H1 (cell line): ENCODE results near the gene GPR143. TPM values are rescaled to one million over a fixed set of nuclear protein-coding genes. Genes with fewer than 3 reads are reported as not detected.

Experiments
- CTCF ChIA-PET: fragments of 300-600 bp; sonication (Branson Sonifier 250); formaldehyde crosslinking; loops from one replicate; lab custom pipeline; 2021; ENCODE audit not compliant: partially characterized antibody; lab: Charles Lee
- POLR2A ChIA-PET: fragments of 300-600 bp; sonication (Branson Sonifier 250); formaldehyde crosslinking; loops from one replicate; lab custom pipeline; 2021; ENCODE audit warnings: inconsistent platforms; ENCODE audit not compliant: partially characterized antibody; lab: Charles Lee
- DNase-seq, 2 experiments: peaks; one replicate each; pipeline versions ENCODE4 v3.0.0 to v3.0.0-alpha.2; 2010 to 2022; ENCODE audit warnings: low spot score in 2 of 2, low read depth in 1 of 2, mixed read lengths in 1 of 2
- FAIRE-seq: peaks from 2 replicates; lab custom pipeline; 2011; peaks lifted over from hg19 to GRCh38; lab: Jason Lieb, UNC
- H2AFZ ChIP-seq: 2 replicates; pipeline ENCODE4 v1.8.1; 2012; ENCODE audit warnings: low read length, inconsistent platforms
- H2AK5ac ChIP-seq: 2 replicates; pipeline ENCODE4 v1.6.1; 2013; ENCODE audit warnings: low read depth, low read length
- H2BK120ac ChIP-seq: replicated peaks from 2 replicates; pipeline ENCODE3; 2013; ENCODE audit warnings: low read depth, low read length, inconsistent platforms
- H2BK12ac ChIP-seq: 2 replicates; pipeline ENCODE4 v1.6.1; 2013; ENCODE audit warnings: low read depth, low read length
- H2BK15ac ChIP-seq: 2 replicates; pipeline ENCODE4 v1.6.1; 2013; ENCODE audit warnings: low read length
- H2BK20ac ChIP-seq: 2 replicates; pipeline ENCODE4 v1.6.1; 2013; ENCODE audit warnings: low read length
- H2BK5ac ChIP-seq: 2 replicates; pipeline ENCODE4 v1.6.1; 2013; ENCODE audit warnings: low read depth, low read length
- H3K14ac ChIP-seq: 2 replicates; pipeline ENCODE4 v1.6.1; 2013; ENCODE audit warnings: inconsistent platforms; ENCODE audit not compliant: insufficient read length
- H3K18ac ChIP-seq: 2 replicates; pipeline ENCODE4 v1.6.1; 2013; ENCODE audit warnings: low read length; ENCODE audit errors: extremely low read depth
- H3K23ac ChIP-seq: 2 replicates; pipeline ENCODE4 v1.6.1; 2013; ENCODE audit warnings: inconsistent platforms; ENCODE audit not compliant: insufficient read length
- H3K23me2 ChIP-seq: 2 replicates; pipeline ENCODE4 v1.6.1; 2013; ENCODE audit warnings: low read depth, low read length
- H3K27ac ChIP-seq: 2 replicates; pipeline ENCODE4 v1.6.1; 2011; ENCODE audit warnings: low read depth, low read length, inconsistent platforms
- H3K27me3 ChIP-seq, 4 experiments: replicated peaks in 1 of 4; 1 replicate in 1 of 4; 2 replicates in 3 of 4; pipeline versions ENCODE4 v1.6.1 to v1.8.1; 2011 to 2013; ENCODE audit warnings: low read length in 3 of 4, mild to moderate bottlenecking in 3 of 4, inconsistent platforms in 2 of 4, mixed read lengths in 2 of 4, moderate library complexity in 1 of 4; ENCODE audit not compliant: control insufficient read depth in 3 of 4, insufficient read depth in 3 of 4; ENCODE audit errors: extremely low read depth in 1 of 4
- H3K36me3 ChIP-seq, 4 experiments: 2 replicates each; pipeline versions ENCODE4 v1.6.1 to v1.8.1; 2011 to 2013; ENCODE audit warnings: mild to moderate bottlenecking in 4 of 4, low read length in 3 of 4, moderate library complexity in 2 of 4, control low read depth in 1 of 4, inconsistent platforms in 1 of 4; ENCODE audit not compliant: insufficient read depth in 4 of 4, control insufficient read depth in 2 of 4
- H3K4ac ChIP-seq: replicated peaks from 2 replicates; pipeline ENCODE3; 2013; ENCODE audit warnings: low read length, low read depth, mixed read lengths, inconsistent platforms; ENCODE audit not compliant: insufficient read length
- H3K4me1 ChIP-seq, 4 experiments: replicated peaks in 1 of 4; 1 replicate in 1 of 4; 2 replicates in 3 of 4; pipeline versions ENCODE4 v1.6.1 to v1.8.1; 2011 to 2013; ENCODE audit warnings: low read length in 3 of 4, inconsistent platforms in 2 of 4, mixed read lengths in 1 of 4; ENCODE audit not compliant: insufficient read depth in 4 of 4, control insufficient read depth in 3 of 4
- H3K4me2 ChIP-seq, 2 experiments: 2 replicates each; pipeline versions ENCODE4 v1.6.1 to v1.8.1; 2011 to 2013; ENCODE audit warnings: low read depth in 2 of 2, low read length in 2 of 2, control low read depth in 1 of 2, inconsistent platforms in 1 of 2, mild to moderate bottlenecking in 1 of 2; ENCODE audit not compliant: insufficient read depth in 1 of 2
- H3K4me3 ChIP-seq, 4 experiments: fragments of 200-600, 300-600 bp in 1 of 4; sonication (generic), shearing (Covaris generic), sonication (Bioruptor Twin) in 1 of 4; 2 replicates each; pipeline versions ENCODE4 v1.5.1 to v1.8.1; 2011 to 2016; ENCODE audit warnings: low read length in 4 of 4, low read depth in 3 of 4, control low read depth in 2 of 4, inconsistent platforms in 2 of 4, mild to moderate bottlenecking in 2 of 4, mixed read lengths in 1 of 4, moderate library complexity in 1 of 4; ENCODE audit not compliant: insufficient read depth in 2 of 4; ENCODE audit errors: extremely low read depth in 1 of 4
- H3K56ac ChIP-seq: replicated peaks from 2 replicates; pipeline ENCODE3; 2013; ENCODE audit warnings: low read depth, mild to moderate bottlenecking, mixed read lengths, low read length, inconsistent platforms; ENCODE audit not compliant: insufficient read length
- H3K79me1 ChIP-seq: 2 replicates; pipeline ENCODE4 v1.6.1; 2013; ENCODE audit warnings: low read depth, low read length, control low read depth
- H3K79me2 ChIP-seq, 2 experiments: 2 replicates each; pipeline versions ENCODE4 v1.6.1 to v1.8.1; 2012 to 2013; ENCODE audit warnings: low read length in 2 of 2, mild to moderate bottlenecking in 2 of 2, inconsistent platforms in 1 of 2; ENCODE audit not compliant: insufficient read depth in 2 of 2, control insufficient read depth in 1 of 2
- H3K9ac ChIP-seq, 4 experiments: replicated peaks in 1 of 4; 1 replicate in 1 of 4; 2 replicates in 3 of 4; pipeline versions ENCODE4 v1.6.1 to v1.8.1; 2011 to 2013; ENCODE audit warnings: low read depth in 3 of 4, low read length in 3 of 4, control low read depth in 2 of 4, mild to moderate bottlenecking in 2 of 4, moderate library complexity in 2 of 4, inconsistent platforms in 1 of 4; ENCODE audit errors: extremely low read depth in 1 of 4
- H3K9me3 ChIP-seq, 2 experiments: 2 replicates each; pipeline versions ENCODE4 v1.6.1 to v1.8.1; 2012 to 2013; ENCODE audit warnings: mild to moderate bottlenecking in 2 of 2, moderate library complexity in 2 of 2, control low read depth in 1 of 2, inconsistent platforms in 1 of 2, low read depth in 1 of 2, low read length in 1 of 2, mixed read lengths in 1 of 2; ENCODE audit not compliant: insufficient read depth in 2 of 2
- H4K20me1 ChIP-seq, 2 experiments: replicated peaks in 1 of 2; 2 replicates each; pipeline versions ENCODE3 to v1.8.1; 2011 to 2013; ENCODE audit warnings: inconsistent platforms in 2 of 2, low read length in 2 of 2, mild to moderate bottlenecking in 1 of 2; ENCODE audit not compliant: insufficient read depth in 2 of 2, control insufficient read depth in 1 of 2
- H4K5ac ChIP-seq: 2 replicates; pipeline ENCODE4 v1.6.1; 2013; ENCODE audit warnings: low read length, low read depth, mixed read lengths, inconsistent platforms; ENCODE audit not compliant: insufficient read length
- H4K8ac ChIP-seq: 2 replicates; pipeline ENCODE4 v1.8.0; 2013; ENCODE audit warnings: mild to moderate bottlenecking, moderate library complexity, low read length, inconsistent platforms; ENCODE audit not compliant: insufficient read depth; ENCODE audit errors: extremely low read depth
- H4K91ac ChIP-seq: replicated peaks from 2 replicates; pipeline ENCODE3; 2013; ENCODE audit warnings: low read length, mixed read lengths, inconsistent platforms; ENCODE audit not compliant: insufficient read length
- ATF3 ChIP-seq: IDR thresholded peaks from 2 replicates; pipeline ENCODE4 v1.6.1; 2011; ENCODE audit warnings: low read depth, mild to moderate bottlenecking, low read length; ENCODE audit not compliant: insufficient read depth
- CHD1 ChIP-seq: IDR thresholded peaks from 2 replicates; pipeline ENCODE4 v1.6.1; 2012; ENCODE audit warnings: low read depth, low read length, improper control_type of control experiment
- CHD2 ChIP-seq: IDR thresholded peaks from 2 replicates; pipeline ENCODE4 v1.6.1; 2012; ENCODE audit warnings: low read length, improper control_type of control experiment
- EP300 ChIP-seq, 2 experiments: IDR thresholded peaks; 1 replicate in 1 of 2; 2 replicates in 1 of 2; pipeline ENCODE4 v1.6.1; 2011 to 2012; ENCODE audit warnings: low read depth in 2 of 2, low read length in 2 of 2, mild to moderate bottlenecking in 2 of 2, borderline replicate concordance in 1 of 2, inconsistent platforms in 1 of 2, moderate library complexity in 1 of 2
- MAFK ChIP-seq: IDR thresholded peaks from 2 replicates; pipeline ENCODE4 v1.6.1; 2012; ENCODE audit warnings: low read depth, mild to moderate bottlenecking, improper control_type of control experiment, low read length
- PHF8 ChIP-seq: fragments of 200-600 bp; sonication (generic); conservative IDR thresholded peaks from 2 replicates; pipeline ENCODE4 v1.7.1; 2012; ENCODE audit warnings: low read depth, mild to moderate bottlenecking, inconsistent platforms, low read length, moderate library complexity
- POLR2A ChIP-seq, 2 experiments: IDR thresholded peaks; 1 replicate in 1 of 2; 2 replicates in 1 of 2; pipeline ENCODE4 v1.6.1; 2011; ENCODE audit warnings: low read depth in 2 of 2, low read length in 2 of 2, mild to moderate bottlenecking in 2 of 2; ENCODE audit errors: control extremely low read depth in 1 of 2
- RAD21 ChIP-seq, 2 experiments: IDR thresholded peaks in 1 of 2; conservative IDR thresholded peaks in 1 of 2; 2 replicates each; pipeline ENCODE4 v1.6.1; 2011; ENCODE audit warnings: low read depth in 2 of 2, low read length in 2 of 2, improper control_type of control experiment in 1 of 2, inconsistent platforms in 1 of 2, mild to moderate bottlenecking in 1 of 2, moderate library complexity in 1 of 2
- RNF2 ChIP-seq: fragments of 200-900, 300-1000 bp; sonication (generic); IDR thresholded peaks from 2 replicates; pipeline ENCODE4 v1.7.1; 2016; ENCODE audit warnings: borderline replicate concordance, low read depth, mild to moderate bottlenecking, antibody characterized with exemption, low read length; ENCODE audit not compliant: poor library complexity, severe bottlenecking; ENCODE audit errors: missing control alignments
- SIN3A ChIP-seq, 2 experiments: IDR thresholded peaks in 1 of 2; conservative IDR thresholded peaks in 1 of 2; 2 replicates each; pipeline ENCODE4 v1.6.1; 2011 to 2012; ENCODE audit warnings: low read length in 2 of 2, improper control_type of control experiment in 1 of 2, low read depth in 1 of 2, mild to moderate bottlenecking in 1 of 2
- SP4 ChIP-seq: IDR thresholded peaks from 2 replicates; pipeline ENCODE4 v1.6.1; 2012; ENCODE audit warnings: low read length, inconsistent platforms
- WGBS, 2 experiments: shearing (Covaris generic) in 1 of 2; methylation state at CpG; one replicate each; pipeline versions ENCODE4 v1.1.6 to v1.1.7; 2013 to 2015; ENCODE audit warnings: low lambda C conversion rate in 2 of 2, mixed read lengths in 2 of 2, inconsistent platforms in 1 of 2, low coverage in 1 of 2, missing lambda C conversion rate in 1 of 2; ENCODE audit not compliant: insufficient replicate concordance in 2 of 2, insufficient coverage in 1 of 2, insufficient read length in 1 of 2; ENCODE audit errors: extremely low coverage in 1 of 2, missing lambda C conversion rate in 1 of 2; 5-methylcytosine and 5-hydroxymethylcytosine counted together
- polyA plus RNA-seq, 7 experiments: library from polyadenylated mRNA; depleted of rRNA in 3 of 7; stranded (reverse) in 5 of 7; unstranded in 2 of 7; fragments of >200 nt in 5 of 7; fragments of 200-250 nt in 2 of 7; gene quantifications; 1 replicate in 5 of 7; 2 replicates in 1 of 7; 4 replicates in 1 of 7; pipeline versions ENCODE4 v1.2.1 to v1.2.3, GENCODE V29; 2011 to 2013; ENCODE audit warnings: missing spikeins in 2 of 7, mixed read lengths in 2 of 7
- total RNA-seq: library from RNA; stranded (reverse); fragmentation: NEBNext Ultra II Directional; extraction: Animal tissue kit (Norgen Biotek cat#: 25700); gene quantifications from 2 replicates; pipeline ENCODE4 v1.2.1, GENCODE V29; 2021

GPR143 gene
- total and polyA plus RNA-seq, 2 of the 8 experiments (the other 6 are each of a cell fraction or from before 2014, with no cell fraction given) = 18.5 to 30.7 TPM

- Histone ChIP-seq H4K8ac (no peak overlapping the region), H3K27me3 (no peaks in the 10 kb centered on the region), H3K9ac (no peak overlapping the region), H3K4me2 (no peak overlapping the region), H3K79me1 (no peaks in the 10 kb centered on the region), H2BK120ac (no peak overlapping the region), H2BK15ac (no peak overlapping the region), H2BK5ac (no peak overlapping the region), H3K4me3 (no peak overlapping the region), H3K23ac (no peak overlapping the region), H2AFZ (no peak overlapping the region), H3K27ac (no peak overlapping the region), H2BK20ac (no peak overlapping the region), H3K4me1 (no peaks in the 10 kb centered on the region), H3K9me3 (no peaks in the 10 kb centered on the region), H2BK12ac (no peak overlapping the region), H2AK5ac (no peak overlapping the region), H3K4ac (no peak overlapping the region), H4K5ac (no peak overlapping the region), H3K18ac (no peak overlapping the region), H3K23me2 (no peaks in the 10 kb centered on the region), H3K56ac (no peak overlapping the region), H3K36me3 (no peaks in the 10 kb centered on the region; a peak in 3 of 8 replicates), H3K14ac (no peak overlapping the region), H3K79me2 (no peaks in the 10 kb centered on the region), H4K91ac (no peak overlapping the region), H4K20me1 (no peaks in the 10 kb centered on the region)
- FAIRE-seq (no peak), DNase-seq (no peak)
- ChIA-PET CTCF (no interaction called here), POLR2A (no interaction called here)
- no CpG with 5 or more reads among the region's 14 CpGs for WGBS, 2 experiments
- TF ChIP-seq SIN3A (conservative IDR thresholded peaks at IDR 0.05 in 1 of 2, IDR thresholded peaks at IDR 0.05 in 1 of 2; ENCODE audit: low read depth in 1 of 2, low read length in 2 of 2) (no peak), PHF8 (no peak), RAD21 (IDR thresholded peaks at IDR 0.05 in 1 of 2, conservative IDR thresholded peaks at IDR 0.05 in 1 of 2; ENCODE audit: low read depth in 2 of 2, low read length in 2 of 2) (no peak), POLR2A (IDR thresholded peaks at IDR 0.05; ENCODE audit: control extremely low read depth in 1 of 2, low read depth in 2 of 2, low read length in 2 of 2) (no peak), CHD1 (no peak), EP300 (IDR thresholded peaks at IDR 0.05; ENCODE audit: borderline replicate concordance in 1 of 2, low read depth in 2 of 2, low read length in 2 of 2) (no peak), ATF3 (no peak), CHD2 (no peak), RNF2 (no peak), SP4 (no peak), MAFK (no peak)
These were observed 62.2 kb downstream of the GPR143 start for GRCh38 chrX:9703406-9703805.
